BE2C (cell line): ENCODE measurements around the gene RFX7.

Source experiments
- DNase-seq: peaks from one replicate; pipeline ENCODE4 v3.0.0-alpha.2; 2020
- H3K27me3 ChIP-seq: fragments of 250-450 bp; sonication (Bioruptor Pico); 2 replicates; pipeline ENCODE4 v1.5.1; 2020; ENCODE audit warnings: mild to moderate bottlenecking
- H3K36me3 ChIP-seq: fragments of 250-450 bp; sonication (Bioruptor Pico); 2 replicates; pipeline ENCODE4 v1.5.1; 2020; ENCODE audit warnings: mild to moderate bottlenecking
- H3K4me1 ChIP-seq: fragments of 250-450 bp; sonication (Bioruptor Pico); 2 replicates; pipeline ENCODE4 v1.5.1; 2020
- H3K4me3 ChIP-seq: 2 replicates; pipeline ENCODE4 v1.5.1; 2011; ENCODE audit warnings: low read depth, low read length
- H3K9me3 ChIP-seq: fragments of 250-450 bp; sonication (Bioruptor Pico); 2 replicates; pipeline ENCODE4 v1.5.1; 2020
- CTCF ChIP-seq: IDR thresholded peaks from 2 replicates; pipeline ENCODE4 v1.5.1; 2012; ENCODE audit warnings: mild to moderate bottlenecking, low read depth, low read length

RFX7 gene

GRCh38 chr15:56150204-56150603 is 93.5 kb downstream of the RFX7 start:
- H3K36me3 ChIP-seq, result peaks cover 8% of the 10 kb centered on the region; the same call in 1 of the 2 replicates
- no peak for DNase-seq
- peaks cover 9% of the 10 kb centered on the region; the same call in 1 of the 2 replicates for H3K9me3 ChIP-seq
- H3K4me1 ChIP-seq, result no peaks in the 10 kb centered on the region
- no peak for TF ChIP-seq CTCF
- H3K27me3 ChIP-seq, result no peaks in the 10 kb centered on the region
- no peak overlapping the region for H3K4me3 ChIP-seq

- Histone ChIP-seq H3K4me1 (no peaks in the 10 kb centered on the region), H3K36me3 (peaks cover 8% of the 10 kb centered on the region; the same call in 1 of the 2 replicates), H3K27me3 (no peaks in the 10 kb centered on the region), H3K4me3 (no peak overlapping the region), H3K9me3 (peaks cover 5% of the 10 kb centered on the region; the same call in 1 of the 2 replicates)
- TF ChIP-seq CTCF, result no peak
- no peak for DNase-seq
These were observed 95.6 kb downstream of the RFX7 start for GRCh38 chr15:56148064-56148463.

GRCh38 chr15:56146756-56147155 is 96.9 kb downstream of the RFX7 start:
- H3K9me3 ChIP-seq, result 0 out of 2 replicates have a peak, but pooled peaks cover 3% of the 10 kb centered on the region
- H3K36me3 ChIP-seq, result peaks cover 18% of the 10 kb centered on the region
- no peaks in the 10 kb centered on the region for H3K27me3 ChIP-seq
- no peak for TF ChIP-seq CTCF
- no peak for DNase-seq
- no peak overlapping the region for H3K4me3 ChIP-seq
- no peaks in the 10 kb centered on the region for H3K4me1 ChIP-seq

GRCh38 chr15:56128081-56128480 is 115.6 kb downstream of the RFX7 start:
- H3K36me3 ChIP-seq, result peaks cover 9% of the 10 kb centered on the region
- H3K9me3 ChIP-seq, result no peaks in the 10 kb centered on the region

GRCh38 chr15:56126409-56126808 is 117.3 kb downstream of the RFX7 start:
- Histone ChIP-seq H3K27me3 (no peaks in the 10 kb centered on the region), H3K4me3 (no peak overlapping the region), H3K9me3 (no peaks in the 10 kb centered on the region), H3K4me1 (no peaks in the 10 kb centered on the region), H3K36me3 (peaks cover 12% of the 10 kb centered on the region)
- TF ChIP-seq CTCF, result no peak
- DNase-seq, result no peak

More at GRCh38 chr15:56128081-56128480, 115.6 kb downstream of the RFX7 start:
- H3K4me3 ChIP-seq, result no peak overlapping the region
- DNase-seq, result no peak
- no peak for TF ChIP-seq CTCF
- no peaks in the 10 kb centered on the region for H3K27me3 ChIP-seq
- H3K4me1 ChIP-seq, result no peaks in the 10 kb centered on the region

GRCh38 chr15:56124391-56124790 is 119.3 kb downstream of the RFX7 start:
- DNase-seq, result no peak
- no peak for TF ChIP-seq CTCF
- peaks cover 12% of the 10 kb centered on the region for H3K36me3 ChIP-seq

More at GRCh38 chr15:56124391-56124790, 119.3 kb downstream of the RFX7 start:
- H3K4me1 ChIP-seq, result no peaks in the 10 kb centered on the region
- no peak overlapping the region for H3K4me3 ChIP-seq
- no peaks in the 10 kb centered on the region for H3K9me3 ChIP-seq
- no peaks in the 10 kb centered on the region for H3K27me3 ChIP-seq
